ENCODE measurements around the gene FOXP1.

The FOXP1 gene

GRCh38 chr3:71218508-71218907 is 365.0 kb downstream of the FOXP1 start:
- TF ChIP-seq POLR2AphosphoS5 (IDR thresholded peaks at IDR 0.05; ENCODE audit: low read depth, low read length), result no peak

- TF ChIP-seq TAF1 (IDR thresholded peaks at IDR 0.05; ENCODE audit: borderline replicate concordance, insufficient read depth, low read length) (no peak), FOXP2 (optimal IDR thresholded peaks at IDR 0.05; ENCODE audit: borderline replicate concordance, extremely low read depth, extremely low read length, insufficient read depth) (no peak), SIN3A (IDR thresholded peaks at IDR 0.05; ENCODE audit: borderline replicate concordance, insufficient read depth, low read length) (no peak), REST (IDR thresholded peaks at IDR 0.05; ENCODE audit: insufficient read depth in 1 of 2, low read depth in 2 of 2, low read length in 2 of 2) (no peak), POLR2AphosphoS5 (IDR thresholded peaks at IDR 0.05; ENCODE audit: low read depth, low read length) (no peak)
Observed at GRCh38 chr3:71217640-71218222, 365.8 kb downstream of the FOXP1 start.

- TF ChIP-seq TAF1 (IDR thresholded peaks at IDR 0.05; ENCODE audit: borderline replicate concordance, insufficient read depth, low read length), result no peak
- no peak for TF ChIP-seq FOXP2 (optimal IDR thresholded peaks at IDR 0.05; ENCODE audit: borderline replicate concordance, extremely low read depth, extremely low read length, insufficient read depth)
- TF ChIP-seq POLR2AphosphoS5 (IDR thresholded peaks at IDR 0.05; ENCODE audit: low read depth, low read length), result no peak
- TF ChIP-seq REST (IDR thresholded peaks at IDR 0.05; ENCODE audit: insufficient read depth in 1 of 2, low read depth in 2 of 2, low read length in 2 of 2), result no peak
- TF ChIP-seq SIN3A (IDR thresholded peaks at IDR 0.05; ENCODE audit: borderline replicate concordance, insufficient read depth, low read length), result no peak
Observed at GRCh38 chr3:71215351-71215750, 368.2 kb downstream of the FOXP1 start.

DNA sequence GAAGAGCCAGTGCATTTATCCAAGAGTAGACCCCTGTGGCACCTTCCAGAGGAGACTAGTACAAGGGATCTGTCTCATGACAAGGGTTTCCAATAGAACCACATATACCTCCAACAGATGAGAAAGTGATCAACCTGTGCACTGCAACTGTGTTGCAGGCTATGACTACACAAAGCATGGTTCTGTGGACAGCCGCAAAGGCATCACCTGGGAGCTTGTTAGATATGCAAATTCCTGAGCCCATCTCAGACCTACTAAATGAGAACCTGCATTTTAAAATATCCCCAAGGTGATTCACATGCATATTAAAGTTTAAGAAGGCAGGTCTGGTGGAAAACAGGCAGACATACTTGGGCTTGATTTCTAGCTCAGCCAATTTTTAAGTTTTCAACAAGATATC is 368.7 kb downstream of the FOXP1 start:
- TF ChIP-seq FOXP2 (optimal IDR thresholded peaks at IDR 0.05; ENCODE audit: borderline replicate concordance, extremely low read depth, extremely low read length, insufficient read depth) (no peak), REST (IDR thresholded peaks at IDR 0.05; ENCODE audit: insufficient read depth in 1 of 2, low read depth in 2 of 2, low read length in 2 of 2) (no peak), SIN3A (IDR thresholded peaks at IDR 0.05; ENCODE audit: borderline replicate concordance, insufficient read depth, low read length) (no peak), POLR2AphosphoS5 (IDR thresholded peaks at IDR 0.05; ENCODE audit: low read depth, low read length) (no peak), TAF1 (IDR thresholded peaks at IDR 0.05; ENCODE audit: borderline replicate concordance, insufficient read depth, low read length) (no peak)

DNA sequence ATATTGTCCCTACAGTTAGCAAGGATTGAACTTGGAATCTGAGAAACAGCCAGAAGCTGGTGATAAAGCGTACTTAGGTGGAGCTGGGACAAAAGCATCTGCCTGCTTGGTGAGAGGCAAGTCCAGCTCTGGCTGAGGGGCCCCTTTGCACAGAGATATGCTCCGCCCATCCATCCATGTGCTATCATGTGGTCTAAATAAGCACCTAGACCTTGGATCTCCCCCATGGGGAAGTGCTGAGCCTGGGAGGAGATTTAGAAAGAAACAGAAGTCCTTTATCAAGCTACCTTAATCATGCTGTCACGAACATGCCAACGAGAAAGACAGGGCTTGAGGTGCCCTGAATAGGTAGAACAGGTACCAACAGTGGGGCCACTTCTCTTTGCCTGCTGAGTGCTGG is 369.5 kb downstream of the FOXP1 start:
- TF ChIP-seq REST (IDR thresholded peaks at IDR 0.05; ENCODE audit: insufficient read depth in 1 of 2, low read depth in 2 of 2, low read length in 2 of 2) (no peak), SIN3A (IDR thresholded peaks at IDR 0.05; ENCODE audit: borderline replicate concordance, insufficient read depth, low read length) (no peak), TAF1 (IDR thresholded peaks at IDR 0.05; ENCODE audit: borderline replicate concordance, insufficient read depth, low read length) (no peak), FOXP2 (optimal IDR thresholded peaks at IDR 0.05; ENCODE audit: borderline replicate concordance, extremely low read depth, extremely low read length, insufficient read depth) (no peak), POLR2AphosphoS5 (IDR thresholded peaks at IDR 0.05; ENCODE audit: low read depth, low read length) (no peak)
